Vagina (tissue), 2 donors: ENCODE data around the gene TRANK1. TPM values are rescaled to one million over a fixed set of nuclear protein-coding genes. Genes with fewer than 3 reads are reported as not detected.
"Not testable (repeated sequence)": the region's sequence is repeated elsewhere in the genome, so short reads cannot be mapped to it uniquely, and the experiment has no call there.

Experiments used
- DNase-seq, 2 donors: peaks; one replicate each; pipeline ENCODE4 v3.0.0-alpha.2; 2017; ENCODE audit errors: extremely low spot score in 2 of 2
- H3K27ac ChIP-seq: fragments of 200-600 bp; sonication (generic); one replicate; pipeline ENCODE4 v1.5.1; 2019
- H3K27me3 ChIP-seq: fragments of 200-600 bp; sonication (generic); one replicate; pipeline ENCODE4 v1.5.1; 2019
- H3K36me3 ChIP-seq, 2 donors: fragments of 200-600 bp; sonication (generic); one replicate each; pipeline ENCODE4 v1.5.1; 2017 to 2019
- H3K4me1 ChIP-seq: fragments of 200-600 bp; sonication (generic); one replicate; pipeline ENCODE4 v1.5.1; 2019
- H3K4me3 ChIP-seq, 2 donors: fragments of 200-600 bp; sonication (generic); 1 replicate in 1 of 2; 2 replicates in 1 of 2; pipeline ENCODE4 v1.5.1; 2016 to 2019
- H3K9me3 ChIP-seq: fragments of 200-600 bp; sonication (generic); one replicate; pipeline ENCODE4 v1.5.1; 2019
- POLR2A ChIP-seq, 2 donors: fragments of 450-650 bp; IDR thresholded peaks; one replicate each; pipeline ENCODE4 v1.6.1; 2017; ENCODE audit warnings: antibody characterized with exemption in 2 of 2, mild to moderate bottlenecking in 2 of 2, moderate library complexity in 2 of 2
- POLR2AphosphoS5 ChIP-seq, 2 donors: sonication (generic); formaldehyde crosslinking; IDR thresholded peaks; one replicate each; pipeline ENCODE4 v1.9.0; 2017; ENCODE audit warnings: antibody characterized with exemption in 2 of 2, mild to moderate bottlenecking in 2 of 2, low read depth in 1 of 2; ENCODE audit not compliant: insufficient read depth in 1 of 2
- intact Hi-C: fragments of 100-400 bp; cut with DNase I; formaldehyde crosslinking; loops from one replicate; pipeline ENCODE4 v1.15.1; 2023
- total RNA-seq: library from RNA; depleted of rRNA; stranded (reverse); fragments of >200 nt; gene quantifications from one replicate; pipeline ENCODE4 v1.2.3, GENCODE V29; 2016
- TF ChIP-seq, protein P1 (sequence below), 3 experiments: fragments of 450-650 bp in 2 of 3; fragments of 200-600 bp in 1 of 3; sonication (generic) in 1 of 3; IDR thresholded peaks; one replicate each; pipeline ENCODE4 v1.5.1; 2017 to 2019; ENCODE audit warnings: antibody characterized with exemption in 3 of 3, mild to moderate bottlenecking in 2 of 3, moderate library complexity in 2 of 3

The TRANK1 gene
- total RNA-seq, 1 donor from 2014 or later: 17.7 TPM

DNA sequence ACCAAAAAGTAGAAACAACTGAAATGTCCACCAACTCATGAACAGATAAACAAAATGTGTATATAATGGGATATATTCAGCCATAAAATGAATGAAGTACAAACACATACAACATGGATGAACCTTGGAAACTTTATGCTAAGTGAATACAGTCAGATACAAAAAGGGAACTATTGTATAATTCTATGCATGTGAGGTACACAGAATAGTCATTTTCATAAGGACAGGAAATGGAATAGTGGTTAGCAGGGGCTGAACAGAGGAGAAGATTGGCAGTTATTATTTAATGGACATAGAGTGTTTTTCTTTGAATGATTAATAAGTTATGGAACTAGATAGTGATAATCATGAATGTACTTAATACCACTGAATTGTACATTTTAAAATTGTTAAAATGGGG is 20.0 kb upstream of the TRANK1 start:
- no peak overlapping the region for H3K27ac ChIP-seq
- intact Hi-C loops: no loop called here
- peaks cover 7% of the 10 kb centered on the region for H3K4me1 ChIP-seq
- TF ChIP-seq, protein P1, sequence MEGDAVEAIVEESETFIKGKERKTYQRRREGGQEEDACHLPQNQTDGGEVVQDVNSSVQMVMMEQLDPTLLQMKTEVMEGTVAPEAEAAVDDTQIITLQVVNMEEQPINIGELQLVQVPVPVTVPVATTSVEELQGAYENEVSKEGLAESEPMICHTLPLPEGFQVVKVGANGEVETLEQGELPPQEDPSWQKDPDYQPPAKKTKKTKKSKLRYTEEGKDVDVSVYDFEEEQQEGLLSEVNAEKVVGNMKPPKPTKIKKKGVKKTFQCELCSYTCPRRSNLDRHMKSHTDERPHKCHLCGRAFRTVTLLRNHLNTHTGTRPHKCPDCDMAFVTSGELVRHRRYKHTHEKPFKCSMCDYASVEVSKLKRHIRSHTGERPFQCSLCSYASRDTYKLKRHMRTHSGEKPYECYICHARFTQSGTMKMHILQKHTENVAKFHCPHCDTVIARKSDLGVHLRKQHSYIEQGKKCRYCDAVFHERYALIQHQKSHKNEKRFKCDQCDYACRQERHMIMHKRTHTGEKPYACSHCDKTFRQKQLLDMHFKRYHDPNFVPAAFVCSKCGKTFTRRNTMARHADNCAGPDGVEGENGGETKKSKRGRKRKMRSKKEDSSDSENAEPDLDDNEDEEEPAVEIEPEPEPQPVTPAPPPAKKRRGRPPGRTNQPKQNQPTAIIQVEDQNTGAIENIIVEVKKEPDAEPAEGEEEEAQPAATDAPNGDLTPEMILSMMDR (IDR thresholded peaks at IDR 0.05): no peak
- TF ChIP-seq POLR2A (IDR thresholded peaks at IDR 0.05) (no peak), POLR2AphosphoS5 (IDR thresholded peaks at IDR 0.05; ENCODE audit: insufficient read depth in 1 of 2, low read depth in 1 of 2) (no peak)
- no peak for DNase-seq
- no peaks in the 10 kb centered on the region for H3K9me3 ChIP-seq
- H3K27me3 ChIP-seq: no peaks in the 10 kb centered on the region
- no peaks in the 10 kb centered on the region for H3K36me3 ChIP-seq
- H3K4me3 ChIP-seq: no peak overlapping the region

DNA sequence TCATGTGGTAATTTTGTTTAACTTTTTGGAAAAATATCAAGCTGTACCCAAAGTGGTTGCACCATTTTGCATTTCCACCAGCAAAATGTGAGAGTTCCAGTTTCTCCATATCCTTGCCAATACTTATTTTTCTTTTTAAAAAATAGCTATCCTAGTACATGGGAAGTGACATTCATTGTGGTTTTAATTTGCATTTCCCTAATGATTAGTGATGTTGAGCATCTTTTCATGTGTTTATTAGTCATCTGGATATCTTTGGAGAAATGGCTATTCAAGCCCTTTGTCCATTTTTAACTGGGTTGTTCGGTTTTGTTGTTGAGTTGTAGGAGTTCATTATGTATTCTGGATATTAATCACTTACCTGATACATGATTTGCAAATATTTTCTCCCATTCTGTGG is 19.5 kb upstream of the TRANK1 start:
- TF ChIP-seq, protein P1 (IDR thresholded peaks at IDR 0.05): no peak
- TF ChIP-seq POLR2AphosphoS5 (IDR thresholded peaks at IDR 0.05; ENCODE audit: insufficient read depth in 1 of 2, low read depth in 1 of 2): no peak
- TF ChIP-seq POLR2A (IDR thresholded peaks at IDR 0.05): no peak
- intact Hi-C loops: no loop called here
- no peak for DNase-seq

DNA sequence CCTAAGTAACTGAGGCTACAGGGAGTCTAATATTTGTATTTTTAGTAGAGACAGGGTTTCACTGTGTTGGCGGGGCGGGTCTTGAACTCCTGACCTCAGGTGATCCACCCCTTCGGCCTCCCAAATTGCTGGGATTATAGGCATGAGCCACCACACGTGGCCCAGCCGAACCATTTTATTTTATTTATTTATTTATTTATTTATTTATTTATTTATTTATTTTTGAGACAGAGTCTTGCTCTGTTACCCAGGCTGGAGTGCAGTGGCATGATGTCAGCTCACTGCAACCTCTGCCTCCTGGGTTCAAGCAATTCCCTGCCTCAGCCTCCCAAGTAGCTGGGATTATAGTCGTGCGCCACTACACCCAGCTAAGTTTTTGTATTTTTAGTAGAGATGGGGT is 18.2 kb upstream of the TRANK1 start:
- H3K9me3 ChIP-seq, H3K4me3 ChIP-seq, H3K27me3 ChIP-seq, H3K27ac ChIP-seq, H3K36me3 ChIP-seq, H3K4me1 ChIP-seq, DNase-seq, intact Hi-C loops: not testable (repeated sequence)

More for the DNA sequence above, 19.5 kb upstream of the TRANK1 start:
- H3K4me3 ChIP-seq: no peak overlapping the region
- no peaks in the 10 kb centered on the region for H3K36me3 ChIP-seq
- peaks cover 2% of the 10 kb centered on the region for H3K4me1 ChIP-seq
- no peaks in the 10 kb centered on the region for H3K9me3 ChIP-seq
- H3K27ac ChIP-seq: no peak overlapping the region
- no peaks in the 10 kb centered on the region for H3K27me3 ChIP-seq

GRCh38 chr3:36960502-36960901 is 15.6 kb upstream of the TRANK1 start:
- TF ChIP-seq POLR2A (IDR thresholded peaks at IDR 0.05) (no peak), POLR2AphosphoS5 (IDR thresholded peaks at IDR 0.05; ENCODE audit: insufficient read depth in 1 of 2, low read depth in 1 of 2) (no peak)
- TF ChIP-seq, protein P1 (IDR thresholded peaks at IDR 0.05): no peak
- H3K27me3 ChIP-seq: no peaks in the 10 kb centered on the region
- intact Hi-C loops: no loop called here
- DNase-seq: no peak
- no peaks in the 10 kb centered on the region for H3K36me3 ChIP-seq
- no peaks in the 10 kb centered on the region for H3K9me3 ChIP-seq
- no peak overlapping the region for H3K4me3 ChIP-seq
- H3K4me1 ChIP-seq: no peaks in the 10 kb centered on the region
- no peak overlapping the region for H3K27ac ChIP-seq

DNA sequence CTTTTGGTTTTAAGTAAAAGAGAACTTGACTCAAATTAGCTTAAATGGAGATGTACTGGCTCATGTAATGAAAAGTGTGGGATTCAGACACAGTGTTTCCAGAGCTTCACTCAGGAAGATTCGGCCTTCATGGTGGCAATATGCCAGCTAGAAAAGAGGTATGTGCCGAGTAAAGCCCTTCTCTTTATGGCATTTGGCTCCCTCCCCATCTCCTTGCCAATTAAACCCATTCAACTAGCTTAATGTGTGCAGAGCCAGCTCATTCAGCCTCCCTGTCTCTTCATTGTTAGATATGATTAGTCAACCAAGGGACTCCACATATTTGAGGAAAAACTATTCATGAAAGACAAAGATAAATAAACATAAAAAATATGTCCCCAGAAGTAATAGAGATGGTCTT is 15.0 kb upstream of the TRANK1 start:
- intact Hi-C loops: loop anchor here (10.0 kb wide), 1 partner anchor 235 kb away; no protein-coding TSS in a partner anchor
- no peak for DNase-seq
- H3K9me3 ChIP-seq: no peaks in the 10 kb centered on the region
- TF ChIP-seq, protein P1 (IDR thresholded peaks at IDR 0.05): no peak
- TF ChIP-seq POLR2A (IDR thresholded peaks at IDR 0.05) (no peak), POLR2AphosphoS5 (IDR thresholded peaks at IDR 0.05; ENCODE audit: insufficient read depth in 1 of 2, low read depth in 1 of 2) (no peak)
- H3K27me3 ChIP-seq: no peaks in the 10 kb centered on the region
- no peak overlapping the region for H3K27ac ChIP-seq
- no peaks in the 10 kb centered on the region for H3K36me3 ChIP-seq
- no peaks in the 10 kb centered on the region for H3K4me1 ChIP-seq
- no peak overlapping the region for H3K4me3 ChIP-seq
